ENCODE results near the gene CDH23.

DNA sequence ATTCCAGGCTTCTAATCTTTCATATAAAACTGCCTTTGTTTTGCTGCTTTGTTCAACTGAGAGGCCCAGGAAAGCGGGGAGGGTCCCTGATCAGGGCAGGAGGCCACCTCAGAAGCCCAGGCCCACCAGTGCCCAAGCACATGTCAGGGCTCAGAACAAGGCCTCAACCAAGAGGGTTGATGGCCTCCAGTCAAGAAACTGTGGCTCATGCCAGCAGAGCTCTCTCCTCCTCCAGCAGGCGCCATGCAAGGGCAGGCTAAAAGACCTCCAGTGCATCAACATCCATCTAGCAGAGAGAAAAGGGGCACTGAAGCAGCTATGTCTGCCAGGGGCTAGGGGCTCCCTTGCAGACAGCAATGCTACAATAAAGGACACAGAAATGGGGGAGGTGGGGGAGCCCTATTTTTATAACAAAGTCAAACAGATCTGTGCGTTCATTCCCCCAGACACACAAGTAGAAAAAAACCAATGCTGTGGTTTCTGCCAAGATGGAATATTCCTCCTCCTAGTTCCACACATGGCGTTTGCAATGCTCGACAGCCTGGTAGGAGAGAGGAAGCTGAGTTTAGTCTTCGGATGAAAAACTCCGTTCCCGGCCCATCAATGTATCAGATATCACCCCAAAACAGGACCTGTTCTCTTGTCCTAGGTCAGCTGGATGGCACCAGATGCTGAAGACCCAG, 420.4 kb downstream of the CDH23 start:
- TF ChIP-seq SIN3A (IDR thresholded peaks at IDR 0.05; ENCODE audit: borderline replicate concordance, insufficient read depth, low read length), result no peak
- TF ChIP-seq, protein P1, sequence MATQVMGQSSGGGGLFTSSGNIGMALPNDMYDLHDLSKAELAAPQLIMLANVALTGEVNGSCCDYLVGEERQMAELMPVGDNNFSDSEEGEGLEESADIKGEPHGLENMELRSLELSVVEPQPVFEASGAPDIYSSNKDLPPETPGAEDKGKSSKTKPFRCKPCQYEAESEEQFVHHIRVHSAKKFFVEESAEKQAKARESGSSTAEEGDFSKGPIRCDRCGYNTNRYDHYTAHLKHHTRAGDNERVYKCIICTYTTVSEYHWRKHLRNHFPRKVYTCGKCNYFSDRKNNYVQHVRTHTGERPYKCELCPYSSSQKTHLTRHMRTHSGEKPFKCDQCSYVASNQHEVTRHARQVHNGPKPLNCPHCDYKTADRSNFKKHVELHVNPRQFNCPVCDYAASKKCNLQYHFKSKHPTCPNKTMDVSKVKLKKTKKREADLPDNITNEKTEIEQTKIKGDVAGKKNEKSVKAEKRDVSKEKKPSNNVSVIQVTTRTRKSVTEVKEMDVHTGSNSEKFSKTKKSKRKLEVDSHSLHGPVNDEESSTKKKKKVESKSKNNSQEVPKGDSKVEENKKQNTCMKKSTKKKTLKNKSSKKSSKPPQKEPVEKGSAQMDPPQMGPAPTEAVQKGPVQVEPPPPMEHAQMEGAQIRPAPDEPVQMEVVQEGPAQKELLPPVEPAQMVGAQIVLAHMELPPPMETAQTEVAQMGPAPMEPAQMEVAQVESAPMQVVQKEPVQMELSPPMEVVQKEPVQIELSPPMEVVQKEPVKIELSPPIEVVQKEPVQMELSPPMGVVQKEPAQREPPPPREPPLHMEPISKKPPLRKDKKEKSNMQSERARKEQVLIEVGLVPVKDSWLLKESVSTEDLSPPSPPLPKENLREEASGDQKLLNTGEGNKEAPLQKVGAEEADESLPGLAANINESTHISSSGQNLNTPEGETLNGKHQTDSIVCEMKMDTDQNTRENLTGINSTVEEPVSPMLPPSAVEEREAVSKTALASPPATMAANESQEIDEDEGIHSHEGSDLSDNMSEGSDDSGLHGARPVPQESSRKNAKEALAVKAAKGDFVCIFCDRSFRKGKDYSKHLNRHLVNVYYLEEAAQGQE (IDR thresholded peaks at IDR 0.05; ENCODE audit: insufficient read depth in 1 of 2, low read depth in 2 of 2, low read length in 2 of 2), result no peak
